NCI-H128 (cell line): ENCODE data around the gene MLH3.

Experiments used
- DNase-seq: peaks from one replicate; lab custom pipeline; 2025; ENCODE audit not compliant: unreplicated experiment; lab: John Stamatoyannopoulos, UW

The MLH3 gene

DNA sequence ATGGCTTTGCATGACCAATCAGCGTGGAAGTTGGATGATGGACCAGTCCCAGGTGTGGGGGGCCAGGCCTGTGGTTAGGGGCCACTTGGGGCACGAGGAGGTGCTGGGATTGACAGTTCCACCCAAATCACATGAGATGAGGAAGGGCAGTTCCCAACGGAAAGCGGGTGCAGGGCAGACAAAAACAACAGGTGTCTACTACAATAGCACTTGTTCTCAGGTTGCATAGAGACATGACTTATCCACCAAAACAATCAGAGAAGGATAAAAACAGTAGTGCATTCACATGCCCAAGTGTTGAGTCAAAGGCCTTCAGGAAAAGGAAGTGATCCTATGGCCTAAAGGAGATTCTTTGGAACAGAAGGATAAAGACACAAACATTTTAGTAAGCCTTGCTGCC, 63.1 kb downstream of the MLH3 start:
- DNase-seq: no peak

DNA sequence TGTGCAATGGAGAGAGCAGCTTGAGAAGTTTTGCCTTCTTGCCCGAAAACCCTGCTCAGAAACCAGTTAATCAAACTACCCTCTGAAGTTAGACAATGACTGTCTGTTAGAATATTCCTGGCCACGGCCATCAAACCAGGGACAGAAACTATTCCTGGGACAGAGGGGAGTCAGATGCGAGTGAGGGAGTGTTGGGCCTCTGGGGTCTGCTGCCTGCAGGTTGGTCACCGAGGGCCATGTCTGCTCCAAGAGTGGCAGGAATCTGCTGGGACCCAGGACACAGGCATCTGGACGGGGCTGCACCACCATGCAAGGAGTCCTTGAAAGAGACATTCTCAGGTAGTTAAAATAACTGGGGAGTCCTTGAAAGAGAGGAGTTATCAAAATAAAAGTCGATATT, 65.5 kb downstream of the MLH3 start:
- DNase-seq: no peak

DNA sequence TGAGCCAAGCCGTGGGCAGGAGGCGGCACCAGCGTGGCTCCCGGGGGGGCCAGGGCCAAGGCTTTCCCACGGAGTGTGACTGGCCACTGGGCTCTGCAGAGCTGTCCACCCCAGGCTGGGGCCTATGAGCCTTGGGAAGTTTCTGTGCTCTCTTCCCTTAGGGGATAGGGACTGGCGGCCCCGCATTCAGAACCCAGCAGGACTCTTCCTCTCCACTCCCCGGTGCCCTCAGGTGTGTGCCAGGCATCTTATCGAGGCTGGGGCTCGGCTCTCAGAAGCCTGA, 66.3 kb downstream of the MLH3 start:
- no peak for DNase-seq

GRCh38 chr14:74984236-74985027, 66.8 kb downstream of the MLH3 start:
- DNase-seq: no peak

DNA sequence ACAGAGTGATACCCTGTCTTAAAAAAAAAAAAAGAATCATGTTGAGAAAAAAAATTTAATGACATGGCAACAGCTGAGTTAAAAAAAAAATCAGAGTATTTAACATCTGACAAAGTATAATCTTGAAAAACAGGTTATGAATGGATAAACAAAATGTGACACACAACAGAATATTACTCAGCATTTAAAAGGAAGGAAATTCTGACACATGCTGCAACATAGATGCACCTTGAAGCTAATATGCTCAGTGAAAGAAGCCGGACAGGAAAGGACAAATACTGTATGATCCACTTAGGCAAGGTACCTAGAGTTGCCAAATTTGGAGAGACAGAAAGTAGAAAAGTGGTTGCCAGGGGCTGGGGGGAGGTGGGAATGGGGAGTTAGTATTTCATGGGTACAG, 67.9 kb downstream of the MLH3 start:
- DNase-seq: no peak

DNA sequence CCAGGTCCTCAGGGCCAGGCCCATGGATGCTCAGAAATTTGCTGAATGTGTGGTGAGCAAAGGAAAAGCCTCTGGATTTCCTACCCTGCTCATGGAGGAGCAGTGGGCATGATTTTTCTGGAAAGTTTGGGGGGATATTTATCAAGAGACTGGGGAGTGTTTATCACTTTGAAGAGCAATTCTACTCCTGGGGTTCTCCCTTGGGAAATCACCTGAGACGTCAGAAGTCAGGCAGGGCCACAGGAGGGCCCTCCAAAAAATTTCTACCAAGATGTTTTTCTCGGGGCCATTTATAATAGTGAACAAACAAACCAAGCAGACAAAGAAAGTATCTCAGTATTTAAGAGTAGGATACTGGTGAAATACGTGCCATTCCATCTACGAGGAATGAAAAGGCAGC, 68.6 kb downstream of the MLH3 start:
- no peak for DNase-seq

DNA sequence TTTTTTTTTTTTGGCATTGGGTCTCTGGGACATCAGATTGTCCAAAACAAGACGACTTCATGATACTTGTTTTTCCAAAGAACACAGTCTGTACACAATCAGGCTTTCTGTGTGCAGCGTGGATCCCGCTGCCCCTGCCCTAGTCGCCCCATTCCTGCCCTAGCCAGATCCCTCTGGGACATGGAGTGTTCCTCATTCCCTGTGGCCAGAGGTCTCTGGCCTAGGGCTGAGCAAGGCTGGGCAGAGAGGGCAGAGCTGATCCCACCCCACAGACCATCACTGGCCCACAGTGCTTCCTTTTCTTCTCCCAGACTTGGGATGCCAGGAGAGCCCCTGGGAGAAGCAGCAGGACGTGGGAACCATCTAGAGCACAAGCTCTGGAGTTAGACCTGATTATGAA, 69.4 kb downstream of the MLH3 start:
- no peak for DNase-seq

GRCh38 chr14:74981462-74981782, 69.8 kb downstream of the MLH3 start:
- DNase-seq: no peak

GRCh38 chr14:74980731-74981461, 70.4 kb downstream of the MLH3 start:
- DNase-seq: no peak

DNA sequence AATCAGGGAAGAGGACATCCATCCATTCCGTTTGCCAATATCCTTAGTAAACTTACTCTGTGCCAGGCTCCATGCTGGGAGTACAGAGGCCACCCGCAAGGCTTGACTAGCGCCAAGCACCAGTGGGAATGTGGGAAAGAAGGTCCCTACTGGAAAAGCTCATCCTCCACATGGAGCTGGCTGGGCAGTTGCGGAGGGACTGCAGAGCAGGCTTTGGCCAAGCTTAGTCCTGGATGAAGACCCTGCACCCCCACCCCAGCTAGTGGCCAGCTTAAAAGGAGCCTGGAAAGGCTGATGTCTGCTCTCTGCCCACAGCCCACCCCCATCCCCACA, 70.9 kb downstream of the MLH3 start:
- no peak for DNase-seq

DNA sequence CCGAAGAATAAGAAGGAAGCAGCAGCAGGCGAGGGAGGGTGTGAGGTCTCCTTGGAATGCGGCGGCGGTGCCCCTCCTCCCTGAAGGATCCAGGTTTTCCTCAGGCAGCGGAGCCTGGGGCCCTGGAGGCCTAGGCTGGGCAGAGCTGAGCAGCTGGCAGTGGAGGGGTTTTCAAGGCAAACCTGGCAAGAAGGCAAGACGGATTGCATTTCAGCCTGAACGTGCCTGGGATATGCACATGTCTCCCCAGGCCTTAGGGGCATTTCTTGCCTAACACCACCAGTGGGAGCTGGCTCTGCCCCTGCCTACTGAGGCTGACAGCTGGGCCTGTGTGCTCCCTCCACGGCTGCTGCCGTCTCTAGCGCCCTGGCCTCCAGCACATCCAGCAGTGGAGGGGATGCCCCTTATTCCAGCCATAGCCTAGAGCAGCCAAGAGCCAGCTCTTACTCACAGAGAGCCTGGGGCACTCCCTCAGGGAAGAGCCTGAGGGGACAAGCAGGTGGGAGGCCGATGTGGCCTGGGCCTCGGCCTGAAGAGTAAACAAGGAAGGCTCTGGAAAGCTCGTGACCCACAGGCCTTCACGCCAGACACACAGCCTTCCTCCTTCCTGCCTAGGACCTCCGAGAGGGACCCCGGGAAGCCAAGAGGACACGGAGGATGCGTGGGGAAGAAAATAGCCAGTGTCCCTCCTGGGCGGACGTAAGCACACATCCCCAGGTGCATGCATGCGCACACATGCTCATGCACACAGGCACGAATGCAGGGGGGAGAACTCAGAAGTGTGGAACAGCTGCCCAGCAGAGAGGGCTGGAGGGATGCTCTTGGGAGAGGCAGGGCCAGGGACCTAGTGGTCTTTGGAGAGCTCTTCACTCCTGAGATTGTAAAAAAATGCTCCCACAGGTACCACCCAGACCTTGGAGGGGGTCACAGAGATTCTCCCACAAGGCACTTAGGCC, 71.5 kb downstream of the MLH3 start:
- peak; percentile 57 for DNase-seq

DNA sequence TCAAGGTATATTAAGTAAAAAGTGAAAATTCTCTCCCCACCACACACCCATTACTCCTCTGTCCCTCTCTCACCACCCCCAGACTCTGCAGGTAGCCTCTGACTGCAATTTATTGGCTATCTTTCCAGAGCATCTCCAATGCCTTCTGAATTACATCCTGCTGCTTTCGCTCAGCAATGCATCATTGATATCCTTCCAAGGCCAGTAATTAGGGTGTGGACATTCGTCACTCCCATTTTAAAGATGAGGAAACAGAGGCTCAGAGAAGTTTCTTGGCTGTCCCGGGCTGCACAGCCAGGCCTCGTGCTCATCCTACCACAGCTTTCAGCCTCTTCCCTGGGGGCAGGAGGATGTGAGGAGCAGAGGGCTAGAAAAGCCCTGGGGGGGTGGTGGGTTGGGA, 72.2 kb downstream of the MLH3 start:
- no peak for DNase-seq

GRCh38 chr14:74978416-74978947, 72.8 kb downstream of the MLH3 start:
- DNase-seq: no peak

- DNase-seq: no peak
Measured at GRCh38 chr14:74977901-74978385, 73.3 kb downstream of the MLH3 start.

DNA sequence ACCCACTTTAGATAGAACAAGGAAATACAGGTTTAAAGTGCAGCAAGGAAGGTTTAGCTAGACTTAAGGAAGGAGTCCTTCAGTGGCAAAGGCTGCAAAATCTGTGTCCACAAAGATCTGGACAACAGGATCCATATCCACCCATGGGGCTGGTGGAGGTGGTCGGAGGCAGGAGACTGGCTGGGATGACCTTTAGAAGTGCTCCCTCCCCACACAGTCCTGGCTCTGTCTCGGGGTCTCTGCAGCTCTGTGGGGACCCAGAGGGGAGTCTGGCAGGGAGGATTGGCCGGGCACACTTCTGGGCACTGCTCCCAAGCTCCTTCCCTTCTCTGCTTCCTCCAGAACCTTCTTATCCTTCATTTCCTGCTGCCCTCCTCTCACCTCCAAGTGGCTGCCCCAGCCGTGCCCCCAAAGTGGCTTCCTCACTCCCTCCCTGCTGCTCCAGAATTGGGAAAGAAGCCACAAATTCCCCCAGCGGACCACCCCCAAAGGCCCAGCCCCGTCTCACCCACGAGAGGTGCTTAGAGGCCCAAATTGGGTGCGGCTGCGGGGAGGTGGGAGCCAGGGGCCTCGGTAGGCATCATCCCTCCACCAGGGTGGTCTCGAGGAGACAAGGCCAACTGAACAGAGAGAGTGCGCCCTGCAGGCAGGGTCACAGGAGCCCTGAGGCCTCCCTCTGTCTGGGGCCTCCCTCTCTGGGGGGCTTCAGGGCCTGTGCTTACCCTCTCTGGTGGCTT, 73.9 kb downstream of the MLH3 start:
- DNase-seq: no peak

GRCh38 chr14:74976264-74977113, 74.8 kb downstream of the MLH3 start:
- no peak for DNase-seq

GRCh38 chr14:74975059-74975810, 76.0 kb downstream of the MLH3 start:
- DNase-seq: no peak

GRCh38 chr14:74974364-74975058, 76.8 kb downstream of the MLH3 start:
- DNase-seq: no peak

DNA sequence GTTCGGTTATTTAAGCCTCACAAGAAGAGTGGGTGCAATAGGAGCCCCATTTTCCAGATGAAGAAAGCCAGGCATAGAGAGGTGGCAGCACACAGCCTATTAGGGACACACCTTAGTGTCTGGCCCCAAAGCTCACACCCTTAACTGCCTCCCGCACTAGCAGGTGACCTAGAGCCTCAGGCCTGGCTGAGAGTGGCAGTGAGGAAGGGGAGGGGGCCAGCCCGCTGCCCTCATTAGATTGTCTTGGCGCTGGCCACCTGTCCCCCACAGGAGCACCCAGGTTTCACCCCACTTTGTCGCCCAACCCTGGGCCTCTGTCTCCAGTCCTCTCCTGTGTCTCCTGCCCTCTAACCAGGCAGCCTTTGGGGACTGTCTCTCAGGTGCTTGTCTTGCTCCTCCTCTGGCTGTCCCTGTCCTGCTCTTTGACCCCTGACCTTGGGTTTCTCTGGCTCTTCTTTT, 77.3 kb downstream of the MLH3 start:
- DNase-seq: no peak
